Measurements from ENCODE around the gene HKDC1.

DNA sequence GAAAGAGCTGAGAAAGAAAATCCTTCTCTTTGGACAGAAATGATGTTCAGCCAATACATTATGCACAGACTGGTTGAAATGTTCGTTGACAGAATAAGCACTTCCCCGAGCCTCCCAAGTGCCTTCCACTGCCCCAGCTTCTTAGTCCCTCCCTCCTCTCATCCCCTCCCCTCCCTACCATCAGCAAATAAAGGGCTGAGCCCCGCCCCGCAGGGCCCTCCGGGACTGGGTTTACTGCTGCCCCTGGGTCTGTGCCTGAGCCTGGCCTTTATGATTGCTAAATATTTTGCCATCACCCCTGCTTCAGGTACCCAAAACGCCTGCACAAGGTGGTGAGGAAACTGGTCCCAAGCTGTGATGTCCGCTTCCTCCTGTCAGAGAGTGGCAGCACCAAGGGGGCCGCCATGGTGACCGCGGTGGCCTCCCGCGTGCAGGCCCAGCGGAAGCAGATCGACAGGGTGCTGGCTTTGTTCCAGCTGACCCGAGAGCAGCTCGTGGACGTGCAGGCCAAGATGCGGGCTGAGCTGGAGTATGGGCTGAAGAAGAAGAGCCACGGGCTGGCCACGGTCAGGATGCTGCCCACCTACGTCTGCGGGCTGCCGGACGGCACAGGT, 28.1 kb downstream of the HKDC1 start:
- TF ChIP-seq, protein P1, sequence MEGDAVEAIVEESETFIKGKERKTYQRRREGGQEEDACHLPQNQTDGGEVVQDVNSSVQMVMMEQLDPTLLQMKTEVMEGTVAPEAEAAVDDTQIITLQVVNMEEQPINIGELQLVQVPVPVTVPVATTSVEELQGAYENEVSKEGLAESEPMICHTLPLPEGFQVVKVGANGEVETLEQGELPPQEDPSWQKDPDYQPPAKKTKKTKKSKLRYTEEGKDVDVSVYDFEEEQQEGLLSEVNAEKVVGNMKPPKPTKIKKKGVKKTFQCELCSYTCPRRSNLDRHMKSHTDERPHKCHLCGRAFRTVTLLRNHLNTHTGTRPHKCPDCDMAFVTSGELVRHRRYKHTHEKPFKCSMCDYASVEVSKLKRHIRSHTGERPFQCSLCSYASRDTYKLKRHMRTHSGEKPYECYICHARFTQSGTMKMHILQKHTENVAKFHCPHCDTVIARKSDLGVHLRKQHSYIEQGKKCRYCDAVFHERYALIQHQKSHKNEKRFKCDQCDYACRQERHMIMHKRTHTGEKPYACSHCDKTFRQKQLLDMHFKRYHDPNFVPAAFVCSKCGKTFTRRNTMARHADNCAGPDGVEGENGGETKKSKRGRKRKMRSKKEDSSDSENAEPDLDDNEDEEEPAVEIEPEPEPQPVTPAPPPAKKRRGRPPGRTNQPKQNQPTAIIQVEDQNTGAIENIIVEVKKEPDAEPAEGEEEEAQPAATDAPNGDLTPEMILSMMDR (IDR thresholded peaks at IDR 0.05; ENCODE audit: low read depth, low read length, missing input control) = no peak
- TF ChIP-seq JUND (IDR thresholded peaks at IDR 0.05) = no peak
- TF ChIP-seq, protein P2, sequence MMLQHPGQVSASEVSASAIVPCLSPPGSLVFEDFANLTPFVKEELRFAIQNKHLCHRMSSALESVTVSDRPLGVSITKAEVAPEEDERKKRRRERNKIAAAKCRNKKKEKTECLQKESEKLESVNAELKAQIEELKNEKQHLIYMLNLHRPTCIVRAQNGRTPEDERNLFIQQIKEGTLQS (IDR thresholded peaks at IDR 0.05) = no peak
- TF ChIP-seq TAF1 (conservative IDR thresholded peaks at IDR 0.05) = no peak
- no peak for TF ChIP-seq YY1 (IDR thresholded peaks at IDR 0.05)
- no peak for TF ChIP-seq EGR1 (IDR thresholded peaks at IDR 0.05; ENCODE audit: low read depth in 2 of 2)
- no peak for TF ChIP-seq ZBTB33 (IDR thresholded peaks at IDR 0.05)
- TF ChIP-seq, protein P3, sequence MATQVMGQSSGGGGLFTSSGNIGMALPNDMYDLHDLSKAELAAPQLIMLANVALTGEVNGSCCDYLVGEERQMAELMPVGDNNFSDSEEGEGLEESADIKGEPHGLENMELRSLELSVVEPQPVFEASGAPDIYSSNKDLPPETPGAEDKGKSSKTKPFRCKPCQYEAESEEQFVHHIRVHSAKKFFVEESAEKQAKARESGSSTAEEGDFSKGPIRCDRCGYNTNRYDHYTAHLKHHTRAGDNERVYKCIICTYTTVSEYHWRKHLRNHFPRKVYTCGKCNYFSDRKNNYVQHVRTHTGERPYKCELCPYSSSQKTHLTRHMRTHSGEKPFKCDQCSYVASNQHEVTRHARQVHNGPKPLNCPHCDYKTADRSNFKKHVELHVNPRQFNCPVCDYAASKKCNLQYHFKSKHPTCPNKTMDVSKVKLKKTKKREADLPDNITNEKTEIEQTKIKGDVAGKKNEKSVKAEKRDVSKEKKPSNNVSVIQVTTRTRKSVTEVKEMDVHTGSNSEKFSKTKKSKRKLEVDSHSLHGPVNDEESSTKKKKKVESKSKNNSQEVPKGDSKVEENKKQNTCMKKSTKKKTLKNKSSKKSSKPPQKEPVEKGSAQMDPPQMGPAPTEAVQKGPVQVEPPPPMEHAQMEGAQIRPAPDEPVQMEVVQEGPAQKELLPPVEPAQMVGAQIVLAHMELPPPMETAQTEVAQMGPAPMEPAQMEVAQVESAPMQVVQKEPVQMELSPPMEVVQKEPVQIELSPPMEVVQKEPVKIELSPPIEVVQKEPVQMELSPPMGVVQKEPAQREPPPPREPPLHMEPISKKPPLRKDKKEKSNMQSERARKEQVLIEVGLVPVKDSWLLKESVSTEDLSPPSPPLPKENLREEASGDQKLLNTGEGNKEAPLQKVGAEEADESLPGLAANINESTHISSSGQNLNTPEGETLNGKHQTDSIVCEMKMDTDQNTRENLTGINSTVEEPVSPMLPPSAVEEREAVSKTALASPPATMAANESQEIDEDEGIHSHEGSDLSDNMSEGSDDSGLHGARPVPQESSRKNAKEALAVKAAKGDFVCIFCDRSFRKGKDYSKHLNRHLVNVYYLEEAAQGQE (IDR thresholded peaks at IDR 0.05) = no peak
- no peak for TF ChIP-seq MAX (IDR thresholded peaks at IDR 0.05)
- no peak for TF ChIP-seq GABPA (IDR thresholded peaks at IDR 0.05 in 1 of 2, conservative IDR thresholded peaks at IDR 0.05 in 1 of 2)
